K562 treated with DMSO at 1 percent for 48 hours (cell line): Measurements from ENCODE around the gene FLII. TPM values are rescaled to one million over a fixed set of nuclear protein-coding genes. Genes with fewer than 3 reads are reported as not detected.

Experiments
- total RNA-seq: library from RNA; unstranded; fragments of 300-600 nt; gene quantifications from 2 replicates; pipeline ENCODE4 v1.2.3, GENCODE V29; 2022; ENCODE audit warnings: low replicate concordance; ENCODE audit errors: extremely low read depth

FLII gene
- 710 TPM in 1 of 2 replicates, not detected in the other for total RNA-seq

DNA sequence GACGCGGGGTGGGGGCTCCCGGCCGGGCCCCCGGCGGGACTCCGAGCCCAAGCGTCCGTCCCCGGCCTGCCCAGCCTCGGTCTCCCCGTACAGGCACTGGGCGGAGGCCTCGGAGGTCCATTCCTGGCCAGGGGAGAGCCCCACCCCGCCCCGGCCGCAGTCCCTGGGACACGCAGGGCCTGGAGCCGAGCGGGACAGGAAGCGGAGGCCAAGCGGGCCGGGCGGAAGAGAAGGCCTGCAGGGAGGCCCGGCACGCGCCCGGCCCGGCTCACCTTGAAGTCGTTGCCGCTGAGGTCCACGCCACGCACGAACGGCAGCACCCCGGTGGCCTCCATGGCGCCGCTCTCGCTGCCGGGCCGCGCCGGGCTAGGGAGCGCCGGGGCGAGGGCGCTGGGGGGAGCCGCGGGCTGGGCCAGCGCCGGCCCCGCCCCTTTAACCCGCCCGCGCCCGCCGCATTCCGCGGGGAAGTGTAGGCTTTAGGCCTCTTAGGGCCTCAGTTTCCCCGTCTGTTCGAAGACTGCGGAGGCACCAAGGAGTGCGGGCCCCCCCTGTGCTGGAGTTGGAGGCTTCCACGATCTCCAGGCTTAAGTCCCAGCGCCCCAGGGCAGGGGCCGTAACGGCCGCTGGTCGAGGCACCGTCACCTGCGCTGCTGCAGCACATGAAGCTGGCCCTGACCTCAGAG is at the start of gene FLII:
Gene FLII (minus strand): TSS at position 383 of the 683 bp plus-strand sequence. CDS start 48 bp downstream, at position 335.

DNA sequence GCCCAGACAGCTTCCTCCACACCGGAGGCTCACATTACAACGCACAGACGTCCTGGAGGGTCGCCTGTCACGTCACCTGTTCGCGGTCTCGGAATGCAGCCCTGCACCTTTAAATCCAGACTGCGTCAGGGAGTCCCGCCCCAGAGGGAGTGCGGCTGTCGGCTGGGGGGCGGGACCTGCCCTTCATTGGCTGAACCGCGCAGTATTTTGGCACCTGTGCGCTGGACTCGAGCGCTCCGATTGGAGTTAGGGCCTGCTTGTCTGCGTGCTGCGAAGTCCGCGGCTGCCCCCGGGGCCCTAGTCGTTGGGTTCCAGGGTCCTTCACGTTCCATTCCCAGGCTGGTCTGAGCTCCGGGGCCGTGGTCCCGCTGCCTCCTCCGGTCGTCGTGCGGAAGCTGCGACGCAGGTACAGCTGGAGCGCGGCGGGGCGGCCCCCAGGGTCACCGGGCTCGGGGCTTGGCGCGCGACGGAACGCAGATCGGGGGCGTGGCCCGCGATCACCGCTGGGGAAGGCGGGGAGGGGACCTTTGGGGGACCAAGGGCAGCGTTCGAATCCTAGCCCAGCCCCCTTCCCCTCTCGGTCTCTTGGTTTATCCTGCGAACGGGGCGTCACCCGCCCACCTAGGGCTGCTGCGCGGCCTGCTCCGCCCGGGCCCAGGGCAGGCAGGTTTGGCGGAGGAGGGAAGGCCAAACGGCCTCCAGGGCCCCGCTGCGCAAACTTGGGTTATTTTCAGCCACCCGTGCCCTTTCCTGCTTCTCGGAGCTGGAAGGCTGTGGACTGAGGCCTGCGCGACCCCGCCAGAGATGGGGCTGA is 2.0 kb upstream of the FLII start, which contains the start of gene MIEF2:
Gene MIEF2 (plus strand): TSS at position 331 of the 814 bp plus-strand sequence. CDS start 2,059 bp downstream, outside the sequence.

DNA sequence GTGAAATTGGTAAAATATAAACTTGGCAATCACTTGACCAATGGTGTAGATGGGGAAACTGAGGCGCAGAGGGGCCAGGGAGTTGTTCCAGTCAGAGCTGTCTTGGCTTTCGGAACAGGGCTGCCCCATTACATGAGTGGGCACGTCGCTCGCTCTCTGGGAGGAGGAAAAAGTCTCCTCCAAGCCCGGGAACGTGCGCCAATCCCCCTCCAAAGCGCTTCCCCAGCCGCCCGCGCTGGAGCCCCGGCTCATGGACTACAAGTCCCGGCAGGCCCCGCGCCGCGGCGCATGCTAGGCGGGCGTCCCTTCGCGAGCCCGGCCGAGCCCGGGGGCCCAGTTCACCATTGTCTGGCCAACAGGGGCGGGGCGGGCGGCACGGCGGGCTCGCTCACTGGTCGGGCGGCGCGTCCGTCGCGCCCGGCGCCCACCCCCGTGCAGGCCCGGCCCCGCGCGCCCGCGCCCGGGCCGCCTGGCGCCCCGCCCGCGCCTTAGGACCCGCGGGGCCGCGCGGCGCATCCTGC is 33.4 kb downstream of the FLII start, which contains the start of gene LLGL1:
Gene LLGL1 (plus strand): TSS at position 515 of the 521 bp plus-strand sequence. CDS start 48 bp downstream, outside the sequence.

Other genes starting within 250 kb of the FLII start
- gene ATPAF2, start 219.6 kb downstream of the FLII start, total RNA-seq, result not detected in 2 replicates
- not detected in 2 replicates for gene GID4, start 219.3 kb downstream of the FLII start, total RNA-seq
- not detected in 2 replicates for gene DRG2, start 170.8 kb downstream of the FLII start, total RNA-seq
- not detected in 2 replicates for gene MYO15A, start 150.0 kb downstream of the FLII start, total RNA-seq
- not detected in 2 replicates for gene ALKBH5, start 74.9 kb downstream of the FLII start, total RNA-seq
- gene LLGL1, start 33.1 kb downstream of the FLII start, total RNA-seq, result not detected in 2 replicates
- not detected in 2 replicates for gene MIEF2, start 1.9 kb upstream of the FLII start, total RNA-seq
- gene TOP3A, start 56.3 kb upstream of the FLII start, total RNA-seq, result 176 TPM in 1 of 2 replicates, not detected in the other
- not detected in 2 replicates for gene SMCR8, start 56.6 kb upstream of the FLII start, total RNA-seq
- gene SHMT1, start 104.8 kb upstream of the FLII start, total RNA-seq, result not detected in 2 replicates
- not detected in 2 replicates for gene EVPLL, start 119.0 kb upstream of the FLII start, total RNA-seq
- not detected in 2 replicates for gene LGALS9C, start 218.1 kb upstream of the FLII start, total RNA-seq